Measurements from ENCODE around the gene BACH1. TPM values are rescaled to one million over a fixed set of nuclear protein-coding genes. Genes with fewer than 3 reads are reported as not detected.
A peak's percentile ranks its signal among the peaks of the same experiment; 100 is the strongest.

Gene BACH1
- total and polyA plus RNA-seq, 4 donors: 9.2 to 106 (median 54.2) TPM

- ATAC-seq (ENCODE audit: insufficient read depth, low FRiP score) (no peak), DNase-seq (peak; percentile 26 to 66 (median 46))
- Histone ChIP-seq H3K9me3 (ENCODE audit: control insufficient read depth in 4 of 4, insufficient read depth in 3 of 4, low read length in 3 of 4) (no peaks in the 10 kb centered on the region), H3K27me3 (ENCODE audit: control insufficient read depth in 3 of 3, insufficient read depth in 3 of 3, low read length in 2 of 3) (no peaks in the 10 kb centered on the region), H3K4me3 (no peak overlapping the region), H3K36me3 (ENCODE audit: control insufficient read depth in 4 of 4, insufficient read depth in 4 of 4, low read length in 4 of 4) (no peaks in the 10 kb centered on the region), H3K4me1 (ENCODE audit: control insufficient read depth in 5 of 5, insufficient read depth in 5 of 5, low read length in 5 of 5) (peaks cover 0 to 9% (median 0%) of the 10 kb centered on the region in 5 donors), H3K9ac (ENCODE audit: insufficient read depth in 1 of 2, low read length in 2 of 2) (no peak overlapping the region), H3K27ac (ENCODE audit: low read depth in 1 of 2, low read length in 1 of 2) (no peak overlapping the region)
- no peak for TF ChIP-seq CTCF (IDR thresholded peaks at IDR 0.05; ENCODE audit: control extremely low read depth, extremely low read depth)
- WGBS, 2 donors: 42 to 46% methylated on average over 5 of the region's 5 CpGs
These were observed 39.9 kb upstream of the BACH1 start for GRCh38 chr21:29258626-29259338.

DNA sequence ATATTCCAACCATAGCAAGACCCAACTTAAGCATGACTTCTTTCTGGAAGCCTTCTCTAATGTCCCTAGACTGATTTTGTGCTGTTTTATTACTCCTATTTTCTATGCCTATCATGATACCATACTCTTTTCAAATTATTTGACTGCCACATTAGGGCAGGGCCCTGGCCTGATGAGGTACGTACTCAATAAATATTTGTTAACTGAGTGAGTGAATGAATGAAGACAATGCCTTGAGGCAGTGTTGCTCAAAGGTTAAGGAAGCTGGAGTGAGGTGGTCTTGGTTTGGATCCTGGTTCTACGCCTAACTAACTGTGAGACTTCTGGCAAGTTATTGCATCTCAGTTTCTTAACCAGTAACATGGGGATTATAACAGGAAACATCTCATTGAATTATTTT, 38.3 kb upstream of the BACH1 start:
- Histone ChIP-seq H3K27me3 (ENCODE audit: control insufficient read depth in 3 of 3, insufficient read depth in 3 of 3, low read length in 2 of 3) (no peaks in the 10 kb centered on the region), H3K4me1 (ENCODE audit: control insufficient read depth in 5 of 5, insufficient read depth in 5 of 5, low read length in 5 of 5) (peaks cover 0 to 9% (median 0%) of the 10 kb centered on the region in 5 donors), H3K9ac (ENCODE audit: insufficient read depth in 1 of 2, low read length in 2 of 2) (no peak overlapping the region), H3K36me3 (ENCODE audit: control insufficient read depth in 4 of 4, insufficient read depth in 4 of 4, low read length in 4 of 4) (no peaks in the 10 kb centered on the region), H3K27ac (ENCODE audit: low read depth in 1 of 2, low read length in 1 of 2) (no peak overlapping the region), H3K9me3 (ENCODE audit: control insufficient read depth in 4 of 4, insufficient read depth in 3 of 4, low read length in 3 of 4) (no peaks in the 10 kb centered on the region), H3K4me3 (no peak overlapping the region)
- no peak for TF ChIP-seq CTCF (IDR thresholded peaks at IDR 0.05; ENCODE audit: control extremely low read depth, extremely low read depth)
- DNase-seq (no peak), ATAC-seq (ENCODE audit: insufficient read depth, low FRiP score) (no peak)
- WGBS, 2 donors: 90 to 93% methylated on average over 2 of the region's 2 CpGs

- ATAC-seq (ENCODE audit: insufficient read depth, low FRiP score) (no peak), DNase-seq (no peak)
- WGBS, 2 donors: 83 to 85% methylated on average over 7 of the region's 7 CpGs
- Histone ChIP-seq H3K4me3 (no peak overlapping the region), H3K9me3 (ENCODE audit: control insufficient read depth in 4 of 4, insufficient read depth in 3 of 4, low read length in 3 of 4) (no peaks in the 10 kb centered on the region), H3K27me3 (ENCODE audit: control insufficient read depth in 3 of 3, insufficient read depth in 3 of 3, low read length in 2 of 3) (no peaks in the 10 kb centered on the region), H3K9ac (ENCODE audit: insufficient read depth in 1 of 2, low read length in 2 of 2) (no peak overlapping the region), H3K4me1 (ENCODE audit: control insufficient read depth in 5 of 5, insufficient read depth in 5 of 5, low read length in 5 of 5) (peaks cover 0 to 9% (median 0%) of the 10 kb centered on the region in 5 donors), H3K27ac (ENCODE audit: low read depth in 1 of 2, low read length in 1 of 2) (no peak overlapping the region), H3K36me3 (ENCODE audit: control insufficient read depth in 4 of 4, insufficient read depth in 4 of 4, low read length in 4 of 4) (no peaks in the 10 kb centered on the region)
- no peak for TF ChIP-seq CTCF (IDR thresholded peaks at IDR 0.05; ENCODE audit: control extremely low read depth, extremely low read depth)
These were observed 36.9 kb upstream of the BACH1 start for GRCh38 chr21:29261555-29262540.
